Measurements from ENCODE around the gene ZNF484. TPM values are rescaled to one million over a fixed set of nuclear protein-coding genes. Genes with fewer than 3 reads are reported as not detected.
"Not testable (repeated sequence)": the region's sequence is repeated elsewhere in the genome, so short reads cannot be mapped to it uniquely, and the experiment has no call there.

Gene ZNF484
- total and polyA plus RNA-seq, 5 donors from 2014 or later, result 3.7 to 16.5 (median 4.9) TPM

GRCh38 chr9:92819898-92820297 lies 57.9 kb downstream of the ZNF484 start:
- H3K9me3 Mint-ChIP-seq, result not testable (repeated sequence)

GRCh38 chr9:92809629-92810326 lies 68.1 kb downstream of the ZNF484 start:
- H3K4me3 Mint-ChIP-seq, result peak overlapping the region; percentile 76 to 88 (median 82)
- Histone ChIP-seq H3K27me3 (ENCODE audit: control insufficient read depth, insufficient read depth, low read length) (peaks cover 49% of the 10 kb centered on the region), H3K4me1 (ENCODE audit: control insufficient read depth, insufficient read depth, low read length, poor library complexity, severe bottlenecking) (peaks cover 32% of the 10 kb centered on the region)
- H3K27ac Mint-ChIP-seq; DNase-seq; H3K36me3 ChIP-seq (ENCODE audit: control insufficient read depth, insufficient read depth, low read length); H3K36me3 Mint-ChIP-seq; H3K9me3 ChIP-seq (ENCODE audit: control insufficient read depth in 2 of 2, low read length in 2 of 2); H3K27ac ChIP-seq (ENCODE audit: insufficient read depth, low read length, poor library complexity, severe bottlenecking); H3K9me3 Mint-ChIP-seq; ATAC-seq (ENCODE audit: low read depth in 2 of 2); H3K4me3 ChIP-seq (ENCODE audit: low read depth, low read length): not testable (repeated sequence)
- H3K27me3 Mint-ChIP-seq, result peaks cover 76% of the 10 kb centered on the region
- H3K4me1 Mint-ChIP-seq, result peaks cover 0 to 22% (median 5%) of the 10 kb centered on the region in 4 donors

More at GRCh38 chr9:92819898-92820297, 57.9 kb downstream of the ZNF484 start:
- not testable (repeated sequence) for H3K36me3 ChIP-seq (ENCODE audit: control insufficient read depth, insufficient read depth, low read length); H3K36me3 Mint-ChIP-seq; ATAC-seq (ENCODE audit: low read depth in 2 of 2); H3K4me1 Mint-ChIP-seq; H3K27ac ChIP-seq (ENCODE audit: insufficient read depth, low read length, poor library complexity, severe bottlenecking); H3K4me3 ChIP-seq (ENCODE audit: low read depth, low read length); H3K9me3 ChIP-seq (ENCODE audit: control insufficient read depth in 2 of 2, low read length in 2 of 2); H3K4me1 ChIP-seq (ENCODE audit: control insufficient read depth, insufficient read depth, low read length, poor library complexity, severe bottlenecking); H3K4me3 Mint-ChIP-seq; DNase-seq; H3K27ac Mint-ChIP-seq
- H3K27me3 Mint-ChIP-seq, result peaks cover 61% of the 10 kb centered on the region
- peaks cover 23% of the 10 kb centered on the region for H3K27me3 ChIP-seq (ENCODE audit: control insufficient read depth, insufficient read depth, low read length)

GRCh38 chr9:92808726-92809451 lies 68.9 kb downstream of the ZNF484 start:
- Histone ChIP-seq H3K27ac (ENCODE audit: insufficient read depth, low read length, poor library complexity, severe bottlenecking) (no peak overlapping the region), H3K4me3 (ENCODE audit: low read depth, low read length) (peak overlapping the region; percentile 18), H3K27me3 (ENCODE audit: control insufficient read depth, insufficient read depth, low read length) (peaks cover 57% of the 10 kb centered on the region), H3K36me3 (ENCODE audit: control insufficient read depth, insufficient read depth, low read length) (no peaks in the 10 kb centered on the region), H3K4me1 (ENCODE audit: control insufficient read depth, insufficient read depth, low read length, poor library complexity, severe bottlenecking) (peaks cover 32% of the 10 kb centered on the region), H3K9me3 (ENCODE audit: control insufficient read depth in 2 of 2, low read length in 2 of 2) (no peaks in the 10 kb centered on the region)
- peak; percentile 16 to 53 (median 47) for DNase-seq
- H3K36me3 Mint-ChIP-seq, result no peaks in the 10 kb centered on the region
- H3K27ac Mint-ChIP-seq, result peak overlapping the region in 1 of 3 donors; percentile 78
- H3K27me3 Mint-ChIP-seq, result peaks cover 70% of the 10 kb centered on the region
- H3K4me3 Mint-ChIP-seq, result peak overlapping the region; percentile 34 to 94 (median 86)
- ATAC-seq (ENCODE audit: low read depth in 2 of 2), result peak; percentile 47 to 50
- H3K4me1 Mint-ChIP-seq, result peaks cover 0 to 22% (median 5%) of the 10 kb centered on the region in 4 donors
- H3K9me3 Mint-ChIP-seq, result peaks cover 0 to 3% (median 0%) of the 10 kb centered on the region in 7 donors

- Mint-ChIP-seq H3K4me3 (peak overlapping the region; percentile 79 to 94 (median 84)), H3K4me1 (peaks cover 0 to 22% (median 5%) of the 10 kb centered on the region in 4 donors), H3K27me3 (peaks cover 62% of the 10 kb centered on the region), H3K9me3 (peaks cover 0 to 3% (median 0%) of the 10 kb centered on the region in 7 donors), H3K36me3 (no peaks in the 10 kb centered on the region), H3K27ac (no peak overlapping the region)
- H3K4me3 ChIP-seq (ENCODE audit: low read depth, low read length), result no peak overlapping the region
- H3K9me3 ChIP-seq (ENCODE audit: control insufficient read depth in 2 of 2, low read length in 2 of 2), result no peaks in the 10 kb centered on the region
- H3K4me1 ChIP-seq (ENCODE audit: control insufficient read depth, insufficient read depth, low read length, poor library complexity, severe bottlenecking), result peaks cover 32% of the 10 kb centered on the region
- ATAC-seq (ENCODE audit: low read depth in 2 of 2) (peak; percentile 41 to 44), DNase-seq (peak in 2 of 3 donors; percentile 38 to 50)
- H3K36me3 ChIP-seq (ENCODE audit: control insufficient read depth, insufficient read depth, low read length), result no peaks in the 10 kb centered on the region
- no peak overlapping the region for H3K27ac ChIP-seq (ENCODE audit: insufficient read depth, low read length, poor library complexity, severe bottlenecking)
- H3K27me3 ChIP-seq (ENCODE audit: control insufficient read depth, insufficient read depth, low read length), result peaks cover 49% of the 10 kb centered on the region
These were observed 69.8 kb downstream of the ZNF484 start for GRCh38 chr9:92807757-92808725.

GRCh38 chr9:92807031-92807756 lies 70.6 kb downstream of the ZNF484 start:
- DNase-seq (peak in 2 of 3 donors; percentile 10 to 18), ATAC-seq (ENCODE audit: low read depth in 2 of 2) (no peak)
- no peaks in the 10 kb centered on the region for H3K36me3 Mint-ChIP-seq
- peaks cover 0 to 3% (median 0%) of the 10 kb centered on the region in 7 donors for H3K9me3 Mint-ChIP-seq
- peaks cover 0 to 22% (median 5%) of the 10 kb centered on the region in 4 donors for H3K4me1 Mint-ChIP-seq
- H3K4me1 ChIP-seq (ENCODE audit: control insufficient read depth, insufficient read depth, low read length, poor library complexity, severe bottlenecking), result peaks cover 32% of the 10 kb centered on the region
- no peak overlapping the region for H3K27ac ChIP-seq (ENCODE audit: insufficient read depth, low read length, poor library complexity, severe bottlenecking)
- H3K27ac Mint-ChIP-seq, result no peak overlapping the region
- H3K9me3 ChIP-seq (ENCODE audit: control insufficient read depth in 2 of 2, low read length in 2 of 2), result no peaks in the 10 kb centered on the region
- no peak overlapping the region for H3K4me3 ChIP-seq (ENCODE audit: low read depth, low read length)
- no peaks in the 10 kb centered on the region for H3K36me3 ChIP-seq (ENCODE audit: control insufficient read depth, insufficient read depth, low read length)
- peaks cover 53% of the 10 kb centered on the region for H3K27me3 Mint-ChIP-seq
- H3K4me3 Mint-ChIP-seq, result peak overlapping the region; percentile 68 to 94 (median 76)
- peaks cover 43% of the 10 kb centered on the region for H3K27me3 ChIP-seq (ENCODE audit: control insufficient read depth, insufficient read depth, low read length)

- Mint-ChIP-seq H3K9me3 (peaks cover 0 to 2% (median 0%) of the 10 kb centered on the region in 7 donors), H3K36me3 (no peaks in the 10 kb centered on the region), H3K4me1 (peaks cover 0 to 17% (median 3%) of the 10 kb centered on the region in 4 donors), H3K27ac (no peak overlapping the region), H3K4me3 (no peak overlapping the region), H3K27me3 (peaks cover 48% of the 10 kb centered on the region)
- Histone ChIP-seq H3K36me3 (ENCODE audit: control insufficient read depth, insufficient read depth, low read length) (no peaks in the 10 kb centered on the region), H3K27me3 (ENCODE audit: control insufficient read depth, insufficient read depth, low read length) (peaks cover 24% of the 10 kb centered on the region), H3K27ac (ENCODE audit: insufficient read depth, low read length, poor library complexity, severe bottlenecking) (no peak overlapping the region), H3K4me3 (ENCODE audit: low read depth, low read length) (no peak overlapping the region), H3K4me1 (ENCODE audit: control insufficient read depth, insufficient read depth, low read length, poor library complexity, severe bottlenecking) (peaks cover 30% of the 10 kb centered on the region), H3K9me3 (ENCODE audit: control insufficient read depth in 2 of 2, low read length in 2 of 2) (no peaks in the 10 kb centered on the region)
- DNase-seq, result no peak
- ATAC-seq (ENCODE audit: low read depth in 2 of 2), result no peak
These were observed 73.1 kb downstream of the ZNF484 start for GRCh38 chr9:92804727-92805126.

GRCh38 chr9:92798358-92798757 lies 79.5 kb downstream of the ZNF484 start:
- no peak overlapping the region for H3K27ac Mint-ChIP-seq
- Histone ChIP-seq H3K27ac (ENCODE audit: insufficient read depth, low read length, poor library complexity, severe bottlenecking) (no peak overlapping the region), H3K9me3 (ENCODE audit: control insufficient read depth in 2 of 2, low read length in 2 of 2) (no peaks in the 10 kb centered on the region), H3K4me1 (ENCODE audit: control insufficient read depth, insufficient read depth, low read length, poor library complexity, severe bottlenecking) (no peaks in the 10 kb centered on the region), H3K36me3 (ENCODE audit: control insufficient read depth, insufficient read depth, low read length) (no peaks in the 10 kb centered on the region), H3K4me3 (ENCODE audit: low read depth, low read length) (no peak overlapping the region), H3K27me3 (ENCODE audit: control insufficient read depth, insufficient read depth, low read length) (peaks cover 6% of the 10 kb centered on the region)
- DNase-seq, result no peak
- no peak for ATAC-seq (ENCODE audit: low read depth in 2 of 2)
- H3K4me1 Mint-ChIP-seq, result no peaks in the 10 kb centered on the region
- H3K4me3 Mint-ChIP-seq, result no peak overlapping the region
- no peaks in the 10 kb centered on the region for H3K9me3 Mint-ChIP-seq
- peaks cover 42% of the 10 kb centered on the region for H3K27me3 Mint-ChIP-seq
- H3K36me3 Mint-ChIP-seq, result no peaks in the 10 kb centered on the region
